ENCODE results near the gene DEFB128. TPM values are rescaled to one million over a fixed set of nuclear protein-coding genes. Genes with fewer than 3 reads are reported as not detected.

The DEFB128 gene
- not detected in 2 replicates for total RNA-seq (2014; rRNA removed; shearing (Covaris generic))
- not detected in 2 replicates for polyA plus RNA-seq (2016; fragmentation: Nextera tagmentation; extraction: Ambion mirVana)
- long read RNA-seq: 0 reads

DNA sequence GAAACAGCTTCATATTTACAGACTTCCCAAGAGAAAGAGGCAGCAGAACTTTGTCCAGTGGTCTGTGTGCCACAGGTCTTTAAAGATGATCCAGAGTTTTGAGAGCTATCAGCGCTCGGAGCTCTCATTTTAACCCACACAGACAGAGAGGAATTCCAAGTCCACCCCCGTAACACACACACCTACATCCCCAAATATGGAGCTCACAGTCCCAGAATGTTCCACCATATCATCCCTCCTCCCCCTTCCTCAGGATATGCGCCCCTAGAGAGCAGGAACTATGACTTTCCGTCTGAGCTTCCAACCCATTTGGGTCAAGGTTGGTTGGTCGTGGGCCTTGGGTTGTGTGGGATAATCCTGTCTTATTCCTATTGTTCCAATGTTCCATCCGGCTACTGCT lies at the start of gene DEFB128:
Gene DEFB128, minus strand, starts transcription at position 101 of the 400 bp plus-strand sequence. Its CDS starts 88 bp downstream, at position 13.
- Mint-ChIP-seq H3K36me3 (ENCODE audit: low read depth) (no peaks in the 10 kb centered on the region), H3K4me1 (no peaks in the 10 kb centered on the region), H3K27ac (no peak within 1 kb of the TSS), H3K4me3 (no peak within 1 kb of the TSS), H3K27me3 (ENCODE audit: insufficient read depth, low read depth, poor library complexity) (peaks cover 2% of the 10 kb centered on the region), H3K9me3 (peaks cover 22% of the 10 kb centered on the region)
- Histone ChIP-seq H3K4me1 (ENCODE audit: insufficient read depth) (no peaks in the 10 kb centered on the region), H3K9me2 (ENCODE audit: insufficient read depth) (peaks cover 7% of the 10 kb centered on the region; the same call in 1 of the 2 replicates), H2AFZ (no peak within 1 kb of the TSS), H3F3A (replicated peaks; ENCODE audit: low read depth) (no peaks in the 10 kb centered on the region), H3K4me2 (no peak within 1 kb of the TSS), H4K20me1 (replicated peaks; ENCODE audit: insufficient read depth) (no peaks in the 10 kb centered on the region), H3K36me3 (ENCODE audit: insufficient read depth) (no peaks in the 10 kb centered on the region), H3K4me3 (no peak within 1 kb of the TSS), H3K27ac (ENCODE audit: low read depth) (no peak within 1 kb of the TSS), H3K79me2 (replicated peaks; ENCODE audit: insufficient read depth) (no peaks in the 10 kb centered on the region), H3K27me3 (ENCODE audit: insufficient read depth) (peaks cover 2% of the 10 kb centered on the region; the same call in 1 of the 2 replicates)
- ATAC-seq (no peak), DNase-seq (ENCODE audit: low spot score) (no peak)
- no peak for TF ChIP-seq ZNF331 (CRISPR knock-in tag; IDR thresholded peaks at IDR 0.05; ENCODE audit: low read depth)
- TF ChIP-seq NANOG (IDR thresholded peaks at IDR 0.05; ENCODE audit: borderline replicate concordance): no peak
- no peak for TF ChIP-seq EZH2 (IDR thresholded peaks at IDR 0.05; ENCODE audit: low read depth, unreplicated experiment)
- TF ChIP-seq ZNF114 (CRISPR knock-in tag; IDR thresholded peaks at IDR 0.05): no peak
- TF ChIP-seq, protein P1, sequence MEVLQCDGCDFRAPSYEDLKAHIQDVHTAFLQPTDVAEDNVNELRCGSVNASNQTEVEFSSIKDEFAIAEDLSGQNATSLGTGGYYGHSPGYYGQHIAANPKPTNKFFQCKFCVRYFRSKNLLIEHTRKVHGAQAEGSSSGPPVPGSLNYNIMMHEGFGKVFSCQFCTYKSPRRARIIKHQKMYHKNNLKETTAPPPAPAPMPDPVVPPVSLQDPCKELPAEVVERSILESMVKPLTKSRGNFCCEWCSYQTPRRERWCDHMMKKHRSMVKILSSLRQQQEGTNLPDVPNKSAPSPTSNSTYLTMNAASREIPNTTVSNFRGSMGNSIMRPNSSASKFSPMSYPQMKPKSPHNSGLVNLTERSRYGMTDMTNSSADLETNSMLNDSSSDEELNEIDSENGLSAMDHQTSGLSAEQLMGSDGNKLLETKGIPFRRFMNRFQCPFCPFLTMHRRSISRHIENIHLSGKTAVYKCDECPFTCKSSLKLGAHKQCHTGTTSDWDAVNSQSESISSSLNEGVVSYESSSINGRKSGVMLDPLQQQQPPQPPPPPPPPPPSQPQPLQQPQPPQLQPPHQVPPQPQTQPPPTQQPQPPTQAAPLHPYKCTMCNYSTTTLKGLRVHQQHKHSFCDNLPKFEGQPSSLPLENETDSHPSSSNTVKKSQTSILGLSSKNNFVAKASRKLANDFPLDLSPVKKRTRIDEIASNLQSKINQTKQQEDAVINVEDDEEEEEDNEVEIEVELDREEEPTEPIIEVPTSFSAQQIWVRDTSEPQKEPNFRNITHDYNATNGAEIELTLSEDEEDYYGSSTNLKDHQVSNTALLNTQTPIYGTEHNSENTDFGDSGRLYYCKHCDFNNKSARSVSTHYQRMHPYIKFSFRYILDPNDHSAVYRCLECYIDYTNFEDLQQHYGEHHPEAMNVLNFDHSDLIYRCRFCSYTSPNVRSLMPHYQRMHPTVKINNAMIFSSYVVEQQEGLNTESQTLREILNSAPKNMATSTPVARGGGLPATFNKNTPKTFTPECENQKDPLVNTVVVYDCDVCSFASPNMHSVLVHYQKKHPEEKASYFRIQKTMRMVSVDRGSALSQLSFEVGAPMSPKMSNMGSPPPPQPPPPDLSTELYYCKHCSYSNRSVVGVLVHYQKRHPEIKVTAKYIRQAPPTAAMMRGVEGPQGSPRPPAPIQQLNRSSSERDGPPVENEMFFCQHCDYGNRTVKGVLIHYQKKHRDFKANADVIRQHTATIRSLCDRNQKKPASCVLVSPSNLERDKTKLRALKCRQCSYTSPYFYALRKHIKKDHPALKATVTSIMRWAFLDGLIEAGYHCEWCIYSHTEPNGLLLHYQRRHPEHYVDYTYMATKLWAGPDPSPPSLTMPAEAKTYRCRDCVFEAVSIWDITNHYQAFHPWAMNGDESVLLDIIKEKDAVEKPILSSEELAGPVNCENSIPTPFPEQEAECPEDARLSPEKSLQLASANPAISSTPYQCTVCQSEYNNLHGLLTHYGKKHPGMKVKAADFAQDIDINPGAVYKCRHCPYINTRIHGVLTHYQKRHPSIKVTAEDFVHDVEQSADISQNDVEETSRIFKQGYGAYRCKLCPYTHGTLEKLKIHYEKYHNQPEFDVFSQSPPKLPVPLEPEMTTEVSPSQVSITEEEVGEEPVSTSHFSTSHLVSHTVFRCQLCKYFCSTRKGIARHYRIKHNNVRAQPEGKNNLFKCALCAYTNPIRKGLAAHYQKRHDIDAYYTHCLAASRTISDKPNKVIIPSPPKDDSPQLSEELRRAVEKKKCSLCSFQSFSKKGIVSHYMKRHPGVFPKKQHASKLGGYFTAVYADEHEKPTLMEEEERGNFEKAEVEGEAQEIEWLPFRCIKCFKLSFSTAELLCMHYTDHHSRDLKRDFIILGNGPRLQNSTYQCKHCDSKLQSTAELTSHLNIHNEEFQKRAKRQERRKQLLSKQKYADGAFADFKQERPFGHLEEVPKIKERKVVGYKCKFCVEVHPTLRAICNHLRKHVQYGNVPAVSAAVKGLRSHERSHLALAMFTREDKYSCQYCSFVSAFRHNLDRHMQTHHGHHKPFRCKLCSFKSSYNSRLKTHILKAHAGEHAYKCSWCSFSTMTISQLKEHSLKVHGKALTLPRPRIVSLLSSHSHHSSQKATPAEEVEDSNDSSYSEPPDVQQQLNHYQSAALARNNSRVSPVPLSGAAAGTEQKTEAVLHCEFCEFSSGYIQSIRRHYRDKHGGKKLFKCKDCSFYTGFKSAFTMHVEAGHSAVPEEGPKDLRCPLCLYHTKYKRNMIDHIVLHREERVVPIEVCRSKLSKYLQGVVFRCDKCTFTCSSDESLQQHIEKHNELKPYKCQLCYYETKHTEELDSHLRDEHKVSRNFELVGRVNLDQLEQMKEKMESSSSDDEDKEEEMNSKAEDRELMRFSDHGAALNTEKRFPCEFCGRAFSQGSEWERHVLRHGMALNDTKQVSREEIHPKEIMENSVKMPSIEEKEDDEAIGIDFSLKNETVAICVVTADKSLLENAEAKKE (CRISPR knock-in tag; IDR thresholded peaks at IDR 0.05): no peak
- TF ChIP-seq, protein P2, sequence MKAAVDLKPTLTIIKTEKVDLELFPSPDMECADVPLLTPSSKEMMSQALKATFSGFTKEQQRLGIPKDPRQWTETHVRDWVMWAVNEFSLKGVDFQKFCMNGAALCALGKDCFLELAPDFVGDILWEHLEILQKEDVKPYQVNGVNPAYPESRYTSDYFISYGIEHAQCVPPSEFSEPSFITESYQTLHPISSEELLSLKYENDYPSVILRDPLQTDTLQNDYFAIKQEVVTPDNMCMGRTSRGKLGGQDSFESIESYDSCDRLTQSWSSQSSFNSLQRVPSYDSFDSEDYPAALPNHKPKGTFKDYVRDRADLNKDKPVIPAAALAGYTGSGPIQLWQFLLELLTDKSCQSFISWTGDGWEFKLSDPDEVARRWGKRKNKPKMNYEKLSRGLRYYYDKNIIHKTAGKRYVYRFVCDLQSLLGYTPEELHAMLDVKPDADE (IDR thresholded peaks at IDR 0.05): no peak
- no peak for TF ChIP-seq STAT1 (IDR thresholded peaks at IDR 0.05; ENCODE audit: unreplicated experiment)
- no peak for TF ChIP-seq JUNB (IDR thresholded peaks at IDR 0.05; ENCODE audit: unreplicated experiment)
- TF ChIP-seq, protein P3, sequence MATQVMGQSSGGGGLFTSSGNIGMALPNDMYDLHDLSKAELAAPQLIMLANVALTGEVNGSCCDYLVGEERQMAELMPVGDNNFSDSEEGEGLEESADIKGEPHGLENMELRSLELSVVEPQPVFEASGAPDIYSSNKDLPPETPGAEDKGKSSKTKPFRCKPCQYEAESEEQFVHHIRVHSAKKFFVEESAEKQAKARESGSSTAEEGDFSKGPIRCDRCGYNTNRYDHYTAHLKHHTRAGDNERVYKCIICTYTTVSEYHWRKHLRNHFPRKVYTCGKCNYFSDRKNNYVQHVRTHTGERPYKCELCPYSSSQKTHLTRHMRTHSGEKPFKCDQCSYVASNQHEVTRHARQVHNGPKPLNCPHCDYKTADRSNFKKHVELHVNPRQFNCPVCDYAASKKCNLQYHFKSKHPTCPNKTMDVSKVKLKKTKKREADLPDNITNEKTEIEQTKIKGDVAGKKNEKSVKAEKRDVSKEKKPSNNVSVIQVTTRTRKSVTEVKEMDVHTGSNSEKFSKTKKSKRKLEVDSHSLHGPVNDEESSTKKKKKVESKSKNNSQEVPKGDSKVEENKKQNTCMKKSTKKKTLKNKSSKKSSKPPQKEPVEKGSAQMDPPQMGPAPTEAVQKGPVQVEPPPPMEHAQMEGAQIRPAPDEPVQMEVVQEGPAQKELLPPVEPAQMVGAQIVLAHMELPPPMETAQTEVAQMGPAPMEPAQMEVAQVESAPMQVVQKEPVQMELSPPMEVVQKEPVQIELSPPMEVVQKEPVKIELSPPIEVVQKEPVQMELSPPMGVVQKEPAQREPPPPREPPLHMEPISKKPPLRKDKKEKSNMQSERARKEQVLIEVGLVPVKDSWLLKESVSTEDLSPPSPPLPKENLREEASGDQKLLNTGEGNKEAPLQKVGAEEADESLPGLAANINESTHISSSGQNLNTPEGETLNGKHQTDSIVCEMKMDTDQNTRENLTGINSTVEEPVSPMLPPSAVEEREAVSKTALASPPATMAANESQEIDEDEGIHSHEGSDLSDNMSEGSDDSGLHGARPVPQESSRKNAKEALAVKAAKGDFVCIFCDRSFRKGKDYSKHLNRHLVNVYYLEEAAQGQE (IDR thresholded peaks at IDR 0.05; ENCODE audit: unreplicated experiment): no peak
- TF ChIP-seq, protein P4, sequence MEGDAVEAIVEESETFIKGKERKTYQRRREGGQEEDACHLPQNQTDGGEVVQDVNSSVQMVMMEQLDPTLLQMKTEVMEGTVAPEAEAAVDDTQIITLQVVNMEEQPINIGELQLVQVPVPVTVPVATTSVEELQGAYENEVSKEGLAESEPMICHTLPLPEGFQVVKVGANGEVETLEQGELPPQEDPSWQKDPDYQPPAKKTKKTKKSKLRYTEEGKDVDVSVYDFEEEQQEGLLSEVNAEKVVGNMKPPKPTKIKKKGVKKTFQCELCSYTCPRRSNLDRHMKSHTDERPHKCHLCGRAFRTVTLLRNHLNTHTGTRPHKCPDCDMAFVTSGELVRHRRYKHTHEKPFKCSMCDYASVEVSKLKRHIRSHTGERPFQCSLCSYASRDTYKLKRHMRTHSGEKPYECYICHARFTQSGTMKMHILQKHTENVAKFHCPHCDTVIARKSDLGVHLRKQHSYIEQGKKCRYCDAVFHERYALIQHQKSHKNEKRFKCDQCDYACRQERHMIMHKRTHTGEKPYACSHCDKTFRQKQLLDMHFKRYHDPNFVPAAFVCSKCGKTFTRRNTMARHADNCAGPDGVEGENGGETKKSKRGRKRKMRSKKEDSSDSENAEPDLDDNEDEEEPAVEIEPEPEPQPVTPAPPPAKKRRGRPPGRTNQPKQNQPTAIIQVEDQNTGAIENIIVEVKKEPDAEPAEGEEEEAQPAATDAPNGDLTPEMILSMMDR (conservative IDR thresholded peaks at IDR 0.05; ENCODE audit: low read depth in 2 of 2): no peak
- no peak for TF ChIP-seq CREB1 (CRISPR knock-in tag; IDR thresholded peaks at IDR 0.05; ENCODE audit: low read depth)
- no peak for TF ChIP-seq EZH2phosphoT487 (IDR thresholded peaks at IDR 0.05; ENCODE audit: unreplicated experiment)
- no peak for TF ChIP-seq POLR2AphosphoS5 (IDR thresholded peaks at IDR 0.05; ENCODE audit: low read depth)

Measured in GM23338 (cell line).